Occipital lobe (tissue), 2 donors: ENCODE results near the gene CCDC71L. TPM values are rescaled to one million over a fixed set of nuclear protein-coding genes. Genes with fewer than 3 reads are reported as not detected.

Experiments
- DNase-seq: peaks from one replicate; lab custom pipeline; 2025; lab: John Stamatoyannopoulos, UW
- total RNA-seq: library from RNA; depleted of rRNA; stranded (reverse); fragments of >200 nt; gene quantifications from one replicate; pipeline ENCODE4 v1.2.3, GENCODE V29; 2014

The CCDC71L gene
- total RNA-seq, 1 donor from 2014 or later: 91.9 TPM

DNA sequence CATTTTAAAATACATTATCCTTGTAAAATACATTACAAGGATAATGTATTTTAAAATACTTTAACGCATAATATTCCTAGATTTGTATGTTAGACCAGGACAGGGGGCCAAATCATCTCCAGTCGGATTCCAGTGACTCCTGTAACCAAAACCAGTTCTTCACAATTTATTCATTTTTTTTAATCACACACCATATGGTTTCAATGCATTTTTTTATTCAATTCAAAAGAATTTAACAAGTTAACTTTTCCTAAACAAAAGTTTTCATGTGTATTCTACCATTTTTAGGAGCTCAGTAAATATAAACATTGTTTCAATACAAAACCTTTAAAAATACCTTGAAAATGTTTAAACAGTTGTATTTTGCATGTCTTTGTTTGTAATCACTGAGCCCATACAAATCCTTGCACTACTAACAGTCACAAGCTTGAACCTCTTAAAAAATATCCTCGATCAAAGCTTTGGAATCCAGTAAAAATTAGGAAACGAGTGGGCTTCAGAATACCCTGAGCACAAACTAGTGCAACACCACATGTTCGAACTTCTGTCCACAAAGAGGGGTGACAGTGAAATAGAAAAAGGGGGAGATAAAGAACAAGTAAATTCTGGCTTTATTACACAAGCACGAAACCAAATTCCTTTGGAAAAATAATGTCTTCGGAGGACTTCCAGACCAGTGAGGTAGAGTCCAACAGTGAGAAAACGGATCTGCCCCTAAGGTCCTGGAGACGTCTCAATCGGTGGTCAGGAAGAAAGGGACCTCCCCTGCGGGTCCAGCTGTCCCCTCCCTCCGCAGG is 1.6 kb downstream of the CCDC71L start:
- DNase-seq: no peak

- DNase-seq: no peak
Observed at GRCh38 chr7:106658316-106659165, 2.4 kb downstream of the CCDC71L start.

- DNase-seq: no peak
Observed at GRCh38 chr7:106657085-106657991, 3.6 kb downstream of the CCDC71L start.

DNA sequence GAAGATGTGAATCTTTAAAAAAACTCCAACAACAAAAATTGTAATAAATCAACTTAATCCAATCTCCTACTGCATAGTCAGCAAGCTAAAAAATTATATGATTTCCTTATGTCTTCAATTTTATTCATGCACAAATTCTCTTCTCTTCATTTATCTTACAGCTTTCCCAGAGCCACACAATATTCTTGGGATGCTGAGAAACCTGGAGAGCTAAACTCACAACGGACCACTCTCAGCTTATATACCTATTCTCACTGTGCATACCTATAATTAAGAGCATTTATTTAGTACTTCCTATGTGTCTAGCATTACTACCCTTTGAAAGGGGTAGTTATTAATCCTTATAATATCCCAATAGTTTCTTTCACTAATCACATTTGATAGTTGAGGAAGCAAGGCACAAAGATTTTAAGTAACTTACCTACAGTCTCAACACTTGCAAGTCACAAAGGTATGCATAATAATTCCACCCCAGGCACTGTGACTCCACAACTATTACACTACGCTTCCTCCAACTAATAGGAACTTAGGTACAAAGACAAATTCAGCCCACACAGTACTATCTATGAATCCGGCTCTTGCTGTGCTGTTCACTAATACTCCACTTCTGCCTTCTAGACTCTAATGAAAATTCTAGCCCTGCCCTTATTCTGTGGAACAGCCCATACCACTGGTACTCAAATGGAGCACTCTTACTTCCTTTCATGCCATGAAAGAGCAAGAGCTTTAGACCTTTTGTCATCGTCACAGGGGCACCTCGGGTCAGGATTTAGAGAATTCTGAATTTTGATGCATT is 5.1 kb downstream of the CCDC71L start:
- DNase-seq: no peak

GRCh38 chr7:106653488-106653887 is 7.5 kb downstream of the CCDC71L start:
- DNase-seq: no peak

- no peak for DNase-seq
Observed at GRCh38 chr7:106652909-106653308, 8.0 kb downstream of the CCDC71L start.

DNA sequence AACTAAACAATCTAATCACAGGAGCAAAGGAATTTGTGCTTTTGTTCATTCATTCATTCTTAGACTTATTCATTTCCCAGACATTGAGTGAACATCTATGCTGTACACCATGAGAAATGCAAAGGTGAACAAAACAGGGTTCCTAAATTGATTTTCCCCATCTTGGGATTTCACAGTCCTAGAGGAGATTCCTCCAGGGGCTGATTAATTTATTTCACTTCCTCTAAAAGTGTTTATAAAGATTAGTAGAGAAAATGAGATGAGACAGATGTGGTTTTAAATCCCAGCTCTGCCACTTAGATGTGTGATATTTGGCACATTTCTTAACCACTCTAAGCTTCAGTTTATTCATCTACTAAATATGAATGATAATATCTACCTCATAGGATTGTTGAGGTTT is 8.9 kb downstream of the CCDC71L start:
- DNase-seq: no peak

DNA sequence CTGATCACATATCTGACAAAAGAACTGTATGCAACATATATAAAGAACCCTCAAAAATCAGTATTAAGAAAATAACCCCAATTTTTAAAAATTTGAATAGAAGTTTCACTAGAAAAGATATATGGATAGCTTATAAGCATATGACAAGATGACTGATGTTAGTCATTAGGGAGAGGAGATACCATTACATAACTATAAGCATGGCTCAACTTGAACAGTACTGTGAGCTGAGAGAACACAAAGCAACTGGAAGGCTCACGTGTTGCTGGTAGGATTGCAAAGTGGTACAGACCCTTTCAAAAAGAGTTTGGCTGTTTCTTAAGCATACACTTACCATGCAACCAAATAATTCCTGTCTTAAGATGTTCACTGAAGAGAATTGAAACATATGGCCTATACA is 14.7 kb downstream of the CCDC71L start:
- no peak for DNase-seq

- DNase-seq: no peak
Observed at GRCh38 chr7:106644999-106645398, 16.0 kb downstream of the CCDC71L start.

GRCh38 chr7:106643216-106644000 is 17.6 kb downstream of the CCDC71L start:
- DNase-seq: no peak

- DNase-seq: no peak
Observed at GRCh38 chr7:106641416-106641815, 19.5 kb downstream of the CCDC71L start.

DNA sequence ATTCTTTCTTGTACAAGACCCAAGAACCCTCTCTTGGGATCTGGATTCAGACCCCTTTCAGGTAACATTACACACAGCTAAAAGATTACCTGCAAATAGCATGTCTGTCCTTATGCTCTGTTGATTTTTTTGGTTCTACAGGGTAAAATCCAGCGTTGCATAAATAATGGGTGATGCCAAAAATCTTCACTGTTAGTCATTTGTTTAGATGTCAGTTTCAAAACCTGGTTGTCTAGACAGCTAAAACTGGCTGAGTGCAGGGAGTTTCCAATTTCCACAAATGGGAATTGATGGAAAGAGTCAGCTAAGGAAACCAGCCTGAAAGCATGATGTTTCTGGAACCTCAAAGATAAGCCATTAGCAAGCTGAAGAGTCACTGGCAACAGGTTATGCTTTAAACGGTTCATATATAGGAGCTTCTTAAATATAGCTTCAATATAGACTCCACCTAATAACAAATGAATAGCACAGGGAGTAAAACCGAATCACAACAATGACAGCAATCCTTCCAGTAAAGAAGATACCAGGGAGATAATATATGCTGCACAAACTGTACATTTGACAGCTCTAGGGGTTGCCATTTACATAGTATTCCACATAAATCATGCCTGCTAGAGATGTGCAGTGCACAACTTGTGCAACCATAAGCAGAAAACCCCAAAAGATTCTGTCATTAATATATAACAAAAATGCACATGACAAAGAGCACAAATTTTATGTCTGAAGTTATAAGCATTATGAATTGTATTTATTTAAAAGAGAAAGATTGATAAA is 20.4 kb downstream of the CCDC71L start:
- no peak for DNase-seq

- no peak for DNase-seq
Observed at GRCh38 chr7:106639476-106640334, 21.3 kb downstream of the CCDC71L start.

GRCh38 chr7:106635411-106635810 is 25.5 kb downstream of the CCDC71L start:
- DNase-seq: no peak

GRCh38 chr7:106634958-106635357 is 26.0 kb downstream of the CCDC71L start:
- DNase-seq: no peak

DNA sequence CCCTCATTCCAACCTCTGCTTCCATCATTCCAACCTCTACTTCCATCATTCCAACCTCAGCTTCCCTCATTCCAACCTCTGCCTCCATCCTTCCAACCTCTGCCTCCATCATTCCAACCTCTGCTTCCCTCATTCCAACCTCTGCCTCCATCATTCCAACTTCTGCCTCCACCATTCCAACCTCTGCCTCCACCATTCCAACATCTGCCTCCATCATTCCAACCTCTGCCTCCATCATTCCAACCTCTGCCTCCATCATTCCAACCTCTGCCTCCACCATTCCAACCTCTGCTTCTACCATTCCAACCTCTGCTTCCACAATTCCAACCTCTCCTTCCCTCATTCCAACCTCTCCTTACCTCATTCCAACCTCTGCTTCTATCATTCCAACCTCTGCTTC is 30.3 kb downstream of the CCDC71L start:
- no peak for DNase-seq

- no peak for DNase-seq
Observed at GRCh38 chr7:106629516-106629915, 31.4 kb downstream of the CCDC71L start.
